K562 (cell line): ENCODE measurements around the gene HPDL. TPM values are rescaled to one million over a fixed set of nuclear protein-coding genes. Genes with fewer than 3 reads are reported as not detected.

Experiments
- ATAC-seq: fragments of 200-7000 bp; cut with Tn5 transposase; 3 replicates; pipeline ENCODE4 v1.9.1; 2020; ENCODE audit warnings: moderate library complexity
- BruUV-seq: library from RNA; stranded (reverse); fragments of 400-500 nt; replicated peaks from 2 replicates; lab custom pipeline; 2021; lab: Mats Ljungman, UMichigan
- CTCF ChIA-PET: fragments of 300-600 bp; formaldehyde crosslinking; extraction: SDS; loops from one replicate; lab custom pipeline; 2021; ENCODE audit warnings: low intra/inter-chr PET ratio; lab: Yijun Ruan, JAX
- POLR2A ChIA-PET: fragments of 300-600, 350-650 bp; sonication (Branson Sonifier 250); formaldehyde crosslinking; extraction: SDS; loops from one replicate; lab custom pipeline; 2021; ENCODE audit warnings: antibody characterized with exemption, inconsistent platforms; lab: Yijun Ruan, JAX
- DNase-seq, 4 experiments: peaks; one replicate each; pipeline versions ENCODE4 v3.0.0 to v3.0.0-alpha.2; 2011 to 2018; ENCODE audit warnings: low spot score in 3 of 4, mixed read lengths in 3 of 4; ENCODE audit errors: extremely low read depth in 1 of 4
- FAIRE-seq: peaks from 2 replicates; lab custom pipeline; 2011; peaks lifted over from hg19 to GRCh38; lab: Jason Lieb, UNC
- H2AFZ ChIP-seq: 2 replicates; pipeline ENCODE4 v1.6.0; 2011; ENCODE audit warnings: low read depth, low read length, control low read depth, inconsistent platforms
- H3K27ac ChIP-seq: fragments of 200-600 bp; 3 replicates; pipeline ENCODE4 v1.8.0; 2011; ENCODE audit warnings: low read depth, mild to moderate bottlenecking, control low read depth, inconsistent platforms, low read length, moderate library complexity, mixed read lengths; ENCODE audit errors: extremely low read depth
- H3K27me3 ChIP-seq, 2 experiments: fragments of 300-600 bp in 1 of 2; 2 replicates in 1 of 2; 3 replicates in 1 of 2; pipeline versions ENCODE4 v1.6.0 to v1.8.0; 2011; ENCODE audit warnings: inconsistent platforms in 2 of 2, low read length in 2 of 2, mild to moderate bottlenecking in 1 of 2, mixed read lengths in 1 of 2, moderate library complexity in 1 of 2; ENCODE audit not compliant: control insufficient read depth in 2 of 2, insufficient read depth in 2 of 2
- H3K36me3 ChIP-seq: fragments of 300-600 bp; 3 replicates; pipeline ENCODE4 v1.8.0; 2011; ENCODE audit warnings: mild to moderate bottlenecking, low read length, inconsistent platforms; ENCODE audit not compliant: control insufficient read depth, insufficient read depth
- H3K4me1 ChIP-seq, 2 experiments: fragments of 200-600 bp in 1 of 2; replicated peaks in 1 of 2; 2 replicates in 1 of 2; 3 replicates in 1 of 2; pipeline versions ENCODE4 v1.5.1 to v1.8.0; 2011; ENCODE audit warnings: inconsistent platforms in 2 of 2, low read length in 2 of 2, mild to moderate bottlenecking in 1 of 2, mixed read lengths in 1 of 2, moderate library complexity in 1 of 2; ENCODE audit not compliant: control insufficient read depth in 2 of 2, insufficient read depth in 2 of 2
- H3K4me2 ChIP-seq: 2 replicates; pipeline ENCODE4 v1.6.1; 2011; ENCODE audit warnings: low read length, control low read depth, inconsistent platforms, mixed read lengths; ENCODE audit not compliant: insufficient read depth
- H3K4me3 ChIP-seq: fragments of 200-600 bp; sonication (generic), shearing (Covaris generic); 2 replicates; pipeline ENCODE4 v1.5.1; 2016; ENCODE audit warnings: control low read depth, inconsistent platforms
- H3K79me2 ChIP-seq: fragments of 200-600 bp; 3 replicates; pipeline ENCODE4 v1.8.0; 2011; ENCODE audit warnings: low read length, inconsistent platforms; ENCODE audit not compliant: control insufficient read depth, insufficient read depth
- H3K9ac ChIP-seq, 2 experiments: 2 replicates each; pipeline versions ENCODE4 v1.6.0 to v1.6.1; 2011; ENCODE audit warnings: low read depth in 2 of 2, low read length in 2 of 2, control low read depth in 1 of 2, inconsistent platforms in 1 of 2, mild to moderate bottlenecking in 1 of 2, mixed read lengths in 1 of 2; ENCODE audit not compliant: insufficient read depth in 1 of 2
- H3K9me1 ChIP-seq: one replicate; pipeline ENCODE4 v1.6.0; 2011; ENCODE audit warnings: inconsistent platforms, mild to moderate bottlenecking, low read length, moderate library complexity; ENCODE audit not compliant: control insufficient read depth, insufficient read depth
- H3K9me3 ChIP-seq: replicated peaks from 2 replicates; pipeline ENCODE4 v1.5.1; 2011; ENCODE audit warnings: low read depth, low read length, inconsistent platforms; ENCODE audit not compliant: control insufficient read depth, insufficient read depth
- H4K20me1 ChIP-seq: replicated peaks from 2 replicates; pipeline ENCODE4 v1.6.1; 2011; ENCODE audit warnings: low read length, inconsistent platforms, mixed read lengths; ENCODE audit not compliant: control insufficient read depth, insufficient read depth
- FOXA1 ChIP-seq: fragments of 450-650 bp; IDR thresholded peaks from 2 replicates; pipeline ENCODE4 v1.6.1; 2016; ENCODE audit warnings: mild to moderate bottlenecking, borderline replicate concordance
- PHF21A ChIP-seq: fragments of 450-650 bp; IDR thresholded peaks from 2 replicates; pipeline ENCODE4 v1.6.1; 2017; ENCODE audit warnings: low read depth, borderline replicate concordance
- RHOXF2B ChIP-seq: fragments of 250-450 bp; sonication (Bioruptor Pico); conservative IDR thresholded peaks from 2 replicates; pipeline ENCODE4 v1.5.1; 2021
- SRSF9 ChIP-seq: fragments of 200-400 bp; formaldehyde crosslinking; IDR thresholded peaks from 2 replicates; pipeline ENCODE4 v1.6.1; 2017; ENCODE audit warnings: low read depth, low read length, borderline replicate concordance
- ZBTB1 ChIP-seq: sonication (generic); formaldehyde crosslinking; IDR thresholded peaks from 2 replicates; pipeline ENCODE4 v1.8.1; 2023; ENCODE audit warnings: missing genetic modification reagents, low read depth, mild to moderate bottlenecking, borderline replicate concordance
- ZNF121 ChIP-seq: sonication (generic); formaldehyde crosslinking; conservative IDR thresholded peaks from 2 replicates; pipeline ENCODE4 v1.8.0; 2022; ENCODE audit warnings: missing genetic modification reagents
- ZNF512 ChIP-seq: IDR thresholded peaks from 2 replicates; pipeline ENCODE4 v1.6.1; 2016; ENCODE audit warnings: missing genetic modification characterization, missing compliant biosample characterization
- WGBS: fragments of 100-300 bp; shearing (Covaris generic); methylation state at CpG from one replicate; pipeline ENCODE4 v1.1.6; 2016; ENCODE audit warnings: low coverage, mixed read lengths; ENCODE audit not compliant: insufficient coverage; ENCODE audit errors: missing lambda C conversion rate; 5-methylcytosine and 5-hydroxymethylcytosine counted together
- in situ Hi-C: fragments of 300-500 bp; cut with MboI; formaldehyde crosslinking; loops from 4 replicates; pipeline ENCODE4 v1.15.0; 2018; ENCODE audit warnings: inconsistent platforms, mixed read lengths
- intact Hi-C: fragments of 100-400 bp; cut with micrococcal nuclease; formaldehyde crosslinking; loops from 2 replicates; pipeline ENCODE4 v1.14.2; 2022
- polyA plus RNA-seq, 8 experiments: library from polyadenylated mRNA; depleted of rRNA in 4 of 8; stranded (reverse) in 5 of 8; unstranded in 3 of 8; fragments of >200 nt; fragmentation: Nextera tagmentation in 2 of 8; fragmentation: Illumina TruSeq in 1 of 8; extraction: Ambion mirVana in 2 of 8; extraction: Trizol in 1 of 8; gene quantifications; 2 replicates each; pipeline versions ENCODE4 v1.2.1 to v1.2.3, GENCODE V29; 2011 to 2014; ENCODE audit warnings: inconsistent platforms in 1 of 8, missing spikeins in 1 of 8
- total RNA-seq, 7 experiments: library from RNA; depleted of rRNA in 6 of 7; stranded (reverse); fragments of >200 nt in 6 of 7; fragmentation: Illumina TruSeq in 2 of 7; extraction: Trizol in 2 of 7; gene quantifications; 2 replicates each; pipeline versions ENCODE4 v1.2.1 to v1.2.3, GENCODE V29; 2011 to 2021; ENCODE audit warnings: low replicate concordance in 1 of 7
- TF ChIP-seq, protein P1 (sequence below): fragments of 450-650 bp; conservative IDR thresholded peaks from 2 replicates; pipeline ENCODE4 v1.6.1; 2016; ENCODE audit warnings: missing genetic modification characterization, low read depth, mild to moderate bottlenecking, control low read depth, missing compliant biosample characterization
- TF ChIP-seq, protein P2 (sequence below), 2 experiments: IDR thresholded peaks; 2 replicates each; pipeline ENCODE4 v1.6.1; 2012; ENCODE audit warnings: improper control_type of control experiment in 2 of 2, low read depth in 2 of 2, low read length in 2 of 2, borderline replicate concordance in 1 of 2

The HPDL gene
- total and polyA plus RNA-seq, 9 of the 15 experiments (the other 6 are each of a cell fraction or from before 2014, with no cell fraction given): not detected

GRCh38 chr1:45300669-45300997 is 26.1 kb upstream of the HPDL start:
- DNase-seq (no peak), FAIRE-seq (no peak), ATAC-seq (no peak)
- H3K9me1 ChIP-seq: no peaks in the 10 kb centered on the region
- no peaks in the 10 kb centered on the region for H3K9me3 ChIP-seq
- no peaks in the 10 kb centered on the region for H4K20me1 ChIP-seq
- ChIA-PET CTCF (interaction anchor here (0.5 to 5.3 kb wide), 9 partner anchors 21 to 571 kb away, joined by 3 to 58 read pairs (median 4); partner anchors contain the start of gene RNU5D-1), POLR2A (interaction anchor here (0.6 to 4.1 kb wide), 5 partner anchors 7 to 592 kb away, joined by 3 to 44 read pairs (median 3); partner anchors contain the start of genes HECTD3 and UROD)
- no peaks in the 10 kb centered on the region for H3K36me3 ChIP-seq
- in situ Hi-C loops: loop anchor here (5.0 to 10.0 kb wide), 4 partner anchors 288 to 576 kb away; partner anchors contain the start of genes HECTD3, PTCH2 and UROD
- H3K27ac ChIP-seq: no peak overlapping the region
- H3K79me2 ChIP-seq: peaks cover 9% of the 10 kb centered on the region; the same call in 2 of the 3 replicates
- no peak overlapping the region for H3K4me3 ChIP-seq
- peaks cover 24 to 30% of the 10 kb centered on the region in 2 experiments for H3K4me1 ChIP-seq
- intact Hi-C loops: loop anchor here (1.0 to 5.0 kb wide), 5 partner anchors 68 to 568 kb away; partner anchors contain the start of gene RNU5D-1
- peak overlapping the region; percentile 26; the same call in 1 of the 2 replicates for H2AFZ ChIP-seq
- H3K27me3 ChIP-seq: no peaks in the 10 kb centered on the region
- BruUV-seq: no TSS peak
- 5% methylated on average over 2 of the region's 2 CpGs for WGBS
- 0 out of 2 replicates have a peak, but pooled peaks have one; percentile 10 for TF ChIP-seq FOXA1
- no peak for TF ChIP-seq SRSF9
- TF ChIP-seq, protein P1, sequence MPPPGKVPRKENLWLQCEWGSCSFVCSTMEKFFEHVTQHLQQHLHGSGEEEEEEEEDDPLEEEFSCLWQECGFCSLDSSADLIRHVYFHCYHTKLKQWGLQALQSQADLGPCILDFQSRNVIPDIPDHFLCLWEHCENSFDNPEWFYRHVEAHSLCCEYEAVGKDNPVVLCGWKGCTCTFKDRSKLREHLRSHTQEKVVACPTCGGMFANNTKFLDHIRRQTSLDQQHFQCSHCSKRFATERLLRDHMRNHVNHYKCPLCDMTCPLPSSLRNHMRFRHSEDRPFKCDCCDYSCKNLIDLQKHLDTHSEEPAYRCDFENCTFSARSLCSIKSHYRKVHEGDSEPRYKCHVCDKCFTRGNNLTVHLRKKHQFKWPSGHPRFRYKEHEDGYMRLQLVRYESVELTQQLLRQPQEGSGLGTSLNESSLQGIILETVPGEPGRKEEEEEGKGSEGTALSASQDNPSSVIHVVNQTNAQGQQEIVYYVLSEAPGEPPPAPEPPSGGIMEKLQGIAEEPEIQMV: 0 out of 2 replicates have a peak, but pooled peaks have one; percentile 18
- TF ChIP-seq RHOXF2B (CRISPR knock-in tag): no peak
- TF ChIP-seq ZNF512 (tag): peak; percentile 92
- no peak for TF ChIP-seq ZBTB1 (CRISPR knock-in tag)
- TF ChIP-seq, protein P2, sequence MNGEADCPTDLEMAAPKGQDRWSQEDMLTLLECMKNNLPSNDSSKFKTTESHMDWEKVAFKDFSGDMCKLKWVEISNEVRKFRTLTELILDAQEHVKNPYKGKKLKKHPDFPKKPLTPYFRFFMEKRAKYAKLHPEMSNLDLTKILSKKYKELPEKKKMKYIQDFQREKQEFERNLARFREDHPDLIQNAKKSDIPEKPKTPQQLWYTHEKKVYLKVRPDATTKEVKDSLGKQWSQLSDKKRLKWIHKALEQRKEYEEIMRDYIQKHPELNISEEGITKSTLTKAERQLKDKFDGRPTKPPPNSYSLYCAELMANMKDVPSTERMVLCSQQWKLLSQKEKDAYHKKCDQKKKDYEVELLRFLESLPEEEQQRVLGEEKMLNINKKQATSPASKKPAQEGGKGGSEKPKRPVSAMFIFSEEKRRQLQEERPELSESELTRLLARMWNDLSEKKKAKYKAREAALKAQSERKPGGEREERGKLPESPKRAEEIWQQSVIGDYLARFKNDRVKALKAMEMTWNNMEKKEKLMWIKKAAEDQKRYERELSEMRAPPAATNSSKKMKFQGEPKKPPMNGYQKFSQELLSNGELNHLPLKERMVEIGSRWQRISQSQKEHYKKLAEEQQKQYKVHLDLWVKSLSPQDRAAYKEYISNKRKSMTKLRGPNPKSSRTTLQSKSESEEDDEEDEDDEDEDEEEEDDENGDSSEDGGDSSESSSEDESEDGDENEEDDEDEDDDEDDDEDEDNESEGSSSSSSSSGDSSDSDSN (IDR thresholded peaks at IDR 0.05; ENCODE audit: borderline replicate concordance in 1 of 2, low read depth in 2 of 2, low read length in 2 of 2): 0 out of 4 replicates have a peak, but pooled peaks of 1 of the 2 experiments have one; percentile 7
- no peak for TF ChIP-seq PHF21A
- TF ChIP-seq ZNF121 (CRISPR knock-in tag): no peak
- no peak overlapping the region for H3K4me2 ChIP-seq
- no peak overlapping the region for H3K9ac ChIP-seq
